ACC112 (cell line): Measurements from ENCODE around the gene ICAM3.

Experiments
- H2AFZ ChIP-seq: fragments of 200-600 bp; sonication (generic); one replicate; pipeline ENCODE4 v1.6.0; 2017; ENCODE audit warnings: antibody characterized with exemption, low read length; ENCODE audit not compliant: unreplicated experiment
- H3K27ac ChIP-seq: fragments of 200-600 bp; sonication (generic); 2 replicates; pipeline ENCODE4 v1.5.1; 2014; ENCODE audit warnings: low read depth, mild to moderate bottlenecking, antibody characterized with exemption, low read length, moderate library complexity
- H3K27me3 ChIP-seq: fragments of 200-600 bp; sonication (generic); 2 replicates; pipeline ENCODE4 v1.6.1; 2014; ENCODE audit warnings: mild to moderate bottlenecking, antibody characterized with exemption, low read length, moderate library complexity, mixed read lengths; ENCODE audit not compliant: insufficient read depth
- H3K36me3 ChIP-seq: fragments of 200-600 bp; sonication (generic); 2 replicates; pipeline ENCODE4 v1.6.1; 2016; ENCODE audit warnings: mild to moderate bottlenecking, antibody characterized with exemption, low read length, moderate library complexity, mixed read lengths; ENCODE audit not compliant: insufficient read depth
- H3K4me1 ChIP-seq: fragments of 200-600 bp; sonication (generic); one replicate; pipeline ENCODE4 v1.6.1; 2016; ENCODE audit warnings: low read length, mixed read lengths; ENCODE audit not compliant: insufficient read depth, unreplicated experiment, control insufficient read depth
- H3K4me3 ChIP-seq: fragments of 200-600 bp; sonication (generic); 2 replicates; pipeline ENCODE4 v1.5.1; 2014; ENCODE audit warnings: mild to moderate bottlenecking, low read depth, low read length
- H3K79me2 ChIP-seq: fragments of 200-600 bp; sonication (generic); one replicate; pipeline ENCODE4 v1.6.0; 2016; ENCODE audit warnings: low read length; ENCODE audit not compliant: control insufficient read depth, unreplicated experiment, insufficient read depth

ICAM3 gene

DNA sequence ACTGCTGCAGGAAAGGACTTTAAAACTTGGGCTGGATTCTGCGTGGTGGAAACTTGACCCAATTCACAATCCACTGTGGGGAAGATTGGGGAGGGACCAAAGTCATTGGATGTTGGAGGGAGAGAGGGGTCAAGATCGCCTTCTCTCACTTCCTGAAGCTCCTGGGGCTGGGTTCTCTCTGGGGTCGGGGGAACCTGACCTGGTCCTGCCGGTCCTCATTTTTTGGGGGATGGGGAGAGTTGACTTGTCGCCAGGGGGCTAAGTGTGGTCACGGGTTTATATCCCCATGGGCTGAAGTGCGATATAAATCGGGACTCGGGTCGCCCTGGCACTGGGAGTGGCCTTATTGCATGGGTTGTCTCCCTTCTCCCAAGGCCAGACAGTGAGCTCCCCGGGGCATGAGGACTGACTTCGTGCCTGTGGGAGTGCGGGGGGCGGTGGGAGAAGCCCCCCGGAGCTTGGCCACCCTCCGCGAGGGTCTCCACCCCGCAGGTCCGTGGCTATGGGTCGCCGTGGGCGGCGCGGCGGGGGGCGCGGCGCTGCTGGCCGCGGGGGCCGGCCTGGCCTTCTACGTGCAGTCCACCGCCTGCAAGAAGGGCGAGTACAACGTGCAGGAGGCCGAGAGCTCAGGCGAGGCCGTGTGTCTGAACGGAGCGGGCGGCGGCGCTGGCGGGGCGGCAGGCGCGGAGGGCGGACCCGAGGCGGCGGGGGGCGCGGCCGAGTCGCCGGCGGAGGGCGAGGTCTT lies 43.4 kb downstream of the ICAM3 start:
- Histone ChIP-seq H2AFZ (no peak overlapping the region), H3K27me3 (0 out of 2 replicates have a peak, but pooled peaks cover 3% of the 10 kb centered on the region), H3K4me1 (no peaks in the 10 kb centered on the region), H3K27ac (no peak overlapping the region), H3K36me3 (0 out of 2 replicates have a peak, but pooled peaks cover 3% of the 10 kb centered on the region), H3K79me2 (no peaks in the 10 kb centered on the region), H3K4me3 (no peak overlapping the region)

GRCh38 chr19:10295305-10295846 lies 44.0 kb downstream of the ICAM3 start:
- Histone ChIP-seq H3K27me3 (0 out of 2 replicates have a peak, but pooled peaks cover 3% of the 10 kb centered on the region), H3K79me2 (no peaks in the 10 kb centered on the region)

GRCh38 chr19:10294368-10294697 lies 45.1 kb downstream of the ICAM3 start:
- Histone ChIP-seq H3K36me3 (0 out of 2 replicates have a peak, but pooled peaks cover 3% of the 10 kb centered on the region), H3K4me1 (no peaks in the 10 kb centered on the region), H3K79me2 (no peaks in the 10 kb centered on the region), H3K27me3 (0 out of 2 replicates have a peak, but pooled peaks cover 3% of the 10 kb centered on the region), H2AFZ (no peak overlapping the region), H3K27ac (no peak overlapping the region), H3K4me3 (no peak overlapping the region)

More at GRCh38 chr19:10295305-10295846, 44.0 kb downstream of the ICAM3 start:
- H3K36me3 ChIP-seq = 0 out of 2 replicates have a peak, but pooled peaks cover 3% of the 10 kb centered on the region
- H2AFZ ChIP-seq = no peak overlapping the region
- no peak overlapping the region for H3K27ac ChIP-seq
- no peak overlapping the region for H3K4me3 ChIP-seq
- H3K4me1 ChIP-seq = no peaks in the 10 kb centered on the region

- Histone ChIP-seq H3K27me3 (0 out of 2 replicates have a peak, but pooled peaks cover 3% of the 10 kb centered on the region), H3K36me3 (0 out of 2 replicates have a peak, but pooled peaks cover 3% of the 10 kb centered on the region), H3K27ac (no peak overlapping the region), H2AFZ (no peak overlapping the region), H3K4me3 (no peak overlapping the region), H3K4me1 (no peaks in the 10 kb centered on the region), H3K79me2 (no peaks in the 10 kb centered on the region)
Observed at GRCh38 chr19:10293637-10294367, 45.6 kb downstream of the ICAM3 start.

- H3K79me2 ChIP-seq = no peaks in the 10 kb centered on the region
- H3K4me1 ChIP-seq = no peaks in the 10 kb centered on the region
- 0 out of 2 replicates have a peak, but pooled peaks cover 3% of the 10 kb centered on the region for H3K27me3 ChIP-seq
- H3K4me3 ChIP-seq = 0 out of 2 replicates have a peak overlapping the region, but pooled peaks have one; percentile 12
- 0 out of 2 replicates have a peak, but pooled peaks cover 3% of the 10 kb centered on the region for H3K36me3 ChIP-seq
- H3K27ac ChIP-seq = no peak overlapping the region
- no peak overlapping the region for H2AFZ ChIP-seq
Observed at GRCh38 chr19:10292789-10293636, 46.4 kb downstream of the ICAM3 start.

GRCh38 chr19:10292206-10292788 lies 47.1 kb downstream of the ICAM3 start:
- Histone ChIP-seq H3K79me2 (no peaks in the 10 kb centered on the region), H3K27ac (no peak overlapping the region), H2AFZ (no peak overlapping the region), H3K36me3 (0 out of 2 replicates have a peak, but pooled peaks cover 3% of the 10 kb centered on the region), H3K4me1 (no peaks in the 10 kb centered on the region), H3K27me3 (0 out of 2 replicates have a peak, but pooled peaks cover 3% of the 10 kb centered on the region), H3K4me3 (peak overlapping the region; percentile 85)

DNA sequence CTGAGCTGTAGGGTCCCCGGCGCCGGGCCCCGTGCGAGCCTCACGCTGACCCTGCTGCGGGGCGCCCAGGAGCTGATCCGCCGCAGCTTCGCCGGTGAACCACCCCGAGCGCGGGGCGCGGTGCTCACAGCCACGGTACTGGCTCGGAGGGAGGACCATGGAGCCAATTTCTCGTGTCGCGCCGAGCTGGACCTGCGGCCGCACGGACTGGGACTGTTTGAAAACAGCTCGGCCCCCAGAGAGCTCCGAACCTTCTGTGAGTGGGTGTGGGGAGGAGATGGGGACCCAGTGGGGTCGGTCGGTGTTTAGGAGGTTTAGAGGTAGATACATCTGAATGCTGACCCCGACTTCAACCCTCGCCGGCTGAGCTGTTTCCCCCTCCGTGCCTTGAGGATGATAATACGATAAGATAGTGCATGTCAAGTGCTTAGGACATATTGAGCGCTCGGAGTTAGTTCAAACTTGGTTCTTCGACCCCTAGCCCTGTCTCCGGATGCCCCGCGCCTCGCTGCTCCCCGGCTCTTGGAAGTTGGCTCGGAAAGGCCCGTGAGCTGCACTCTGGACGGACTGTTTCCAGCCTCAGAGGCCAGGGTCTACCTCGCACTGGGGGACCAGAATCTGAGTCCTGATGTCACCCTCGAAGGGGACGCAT lies 47.7 kb downstream of the ICAM3 start:
- no peak overlapping the region for H3K27ac ChIP-seq
- 0 out of 2 replicates have a peak, but pooled peaks cover 3% of the 10 kb centered on the region for H3K36me3 ChIP-seq
- H2AFZ ChIP-seq = peak overlapping the region; percentile 45
- H3K4me3 ChIP-seq = peak overlapping the region; percentile 85
- H3K27me3 ChIP-seq = 0 out of 2 replicates have a peak, but pooled peaks cover 3% of the 10 kb centered on the region
- no peaks in the 10 kb centered on the region for H3K79me2 ChIP-seq
- no peaks in the 10 kb centered on the region for H3K4me1 ChIP-seq

- Histone ChIP-seq H3K36me3 (0 out of 2 replicates have a peak, but pooled peaks cover 3% of the 10 kb centered on the region), H3K4me1 (no peaks in the 10 kb centered on the region), H2AFZ (peak overlapping the region; percentile 45), H3K27me3 (0 out of 2 replicates have a peak, but pooled peaks cover 3% of the 10 kb centered on the region), H3K4me3 (peak overlapping the region; percentile 85), H3K79me2 (no peaks in the 10 kb centered on the region), H3K27ac (no peak overlapping the region)
Observed at GRCh38 chr19:10290876-10291553, 48.4 kb downstream of the ICAM3 start.

DNA sequence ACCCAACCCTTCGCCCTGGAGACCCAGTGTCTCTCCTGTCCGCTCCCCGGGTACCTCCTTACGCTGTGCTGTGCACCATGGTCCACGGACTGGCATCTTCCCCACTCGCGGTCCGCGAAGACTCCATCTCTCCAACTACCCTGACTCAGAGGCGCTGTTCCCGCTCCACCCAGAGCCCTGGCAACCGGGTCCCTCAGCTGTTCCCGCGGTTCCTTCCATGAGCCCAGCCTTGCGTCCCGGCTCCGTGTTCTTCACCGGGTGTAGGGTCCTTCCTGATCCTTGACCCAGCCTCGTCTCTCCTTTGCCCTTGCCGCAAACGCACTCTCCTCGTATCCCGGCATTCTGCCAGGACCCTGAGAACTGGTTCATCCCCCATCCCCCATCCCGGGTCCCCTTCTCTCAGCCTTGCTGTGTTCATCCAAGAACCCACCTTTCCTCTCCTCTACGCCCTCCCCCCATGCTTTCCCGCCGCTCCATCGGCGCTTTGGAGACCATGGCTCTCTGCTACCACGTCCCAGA lies 49.0 kb downstream of the ICAM3 start:
- Histone ChIP-seq H3K36me3 (peaks cover 3% of the 10 kb centered on the region; the same call in 1 of the 2 replicates), H2AFZ (peak overlapping the region; percentile 58), H3K79me2 (no peaks in the 10 kb centered on the region), H3K4me3 (peak overlapping the region; percentile 85), H3K27ac (peak overlapping the region; percentile 13; the same call in 1 of the 2 replicates), H3K27me3 (0 out of 2 replicates have a peak, but pooled peaks cover 3% of the 10 kb centered on the region), H3K4me1 (no peaks in the 10 kb centered on the region)
